Nephron (organoid): ENCODE data around the gene POU3F1.
"Not testable (repeated sequence)": the region's sequence is repeated elsewhere in the genome, so short reads cannot be mapped to it uniquely, and the experiment has no call there.

Source experiments
- H3K27ac Mint-ChIP-seq, 3 experiments: 2 replicates each; pipeline ENCODE4 v1.8.0; 2020; ENCODE audit warnings: mixed read lengths in 3 of 3, mild to moderate bottlenecking in 2 of 3, moderate library complexity in 1 of 3
- H3K27me3 Mint-ChIP-seq: 2 replicates; pipeline ENCODE4 v1.8.0; 2021; ENCODE audit warnings: low read depth, mild to moderate bottlenecking, moderate library complexity, mixed read lengths
- H3K36me3 Mint-ChIP-seq: 2 replicates; pipeline ENCODE4 v1.8.0; 2020; ENCODE audit warnings: low read depth, mixed read lengths
- H3K4me1 Mint-ChIP-seq: 2 replicates; pipeline ENCODE4 v1.8.0; 2020; ENCODE audit warnings: mixed read lengths
- H3K4me3 Mint-ChIP-seq, 3 experiments: 2 replicates each; pipeline ENCODE4 v1.8.0; 2020; ENCODE audit warnings: mild to moderate bottlenecking in 3 of 3, mixed read lengths in 3 of 3, moderate library complexity in 2 of 3
- H3K9me3 Mint-ChIP-seq: 2 replicates; pipeline ENCODE4 v1.8.0; 2020; ENCODE audit warnings: mixed read lengths
- CTCF ChIP-seq, 3 experiments: fragments of 200-600 bp; sonication (generic); IDR thresholded peaks; one replicate each; pipeline ENCODE4 v1.5.0; 2021; ENCODE audit warnings: antibody characterized with exemption in 3 of 3; ENCODE audit not compliant: unreplicated experiment in 3 of 3

Gene POU3F1

GRCh38 chr1:38034871-38035270, 11.7 kb downstream of the POU3F1 start:
- no peak overlapping the region for H3K4me3 Mint-ChIP-seq
- peaks cover 26% of the 10 kb centered on the region for H3K4me1 Mint-ChIP-seq
- no peak overlapping the region for H3K27ac Mint-ChIP-seq
- H3K36me3 Mint-ChIP-seq = no peaks in the 10 kb centered on the region
- peaks cover 6% of the 10 kb centered on the region for H3K27me3 Mint-ChIP-seq
- no peaks in the 10 kb centered on the region for H3K9me3 Mint-ChIP-seq
- TF ChIP-seq CTCF (IDR thresholded peaks at IDR 0.05; ENCODE audit: unreplicated experiment in 3 of 3) = no peak

DNA sequence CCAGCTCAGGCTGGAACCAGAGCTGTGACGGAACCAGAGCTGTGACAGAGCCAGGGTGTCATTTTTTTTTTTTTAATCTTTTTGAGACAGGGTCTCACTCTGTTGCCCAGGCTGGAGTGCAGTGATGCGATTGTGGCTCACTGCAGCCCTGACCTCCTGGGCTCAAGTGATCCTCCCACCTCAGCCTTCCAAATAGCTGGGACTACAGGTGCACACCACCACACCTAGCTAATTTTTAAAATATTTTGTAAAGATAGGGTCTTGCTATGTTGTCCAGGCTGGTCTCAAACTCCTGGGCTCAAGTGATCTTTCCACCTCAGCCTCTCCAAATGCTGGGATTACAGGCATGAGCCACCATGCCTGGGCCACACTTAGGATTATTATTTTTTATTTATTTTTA, 13.6 kb downstream of the POU3F1 start:
- not testable (repeated sequence) for H3K27me3 Mint-ChIP-seq, H3K27ac Mint-ChIP-seq, H3K4me3 Mint-ChIP-seq, H3K36me3 Mint-ChIP-seq, H3K9me3 Mint-ChIP-seq
- peaks cover 30% of the 10 kb centered on the region for H3K4me1 Mint-ChIP-seq

GRCh38 chr1:38031513-38031866, 15.1 kb downstream of the POU3F1 start:
- Mint-ChIP-seq H3K4me3 (no peak overlapping the region), H3K27me3 (peaks cover 3% of the 10 kb centered on the region), H3K27ac (peak overlapping the region in 1 of 3 experiments; percentile 8), H3K9me3 (no peaks in the 10 kb centered on the region), H3K4me1 (peaks cover 40% of the 10 kb centered on the region), H3K36me3 (peaks cover 4% of the 10 kb centered on the region)
- no peak for TF ChIP-seq CTCF (IDR thresholded peaks at IDR 0.05; ENCODE audit: unreplicated experiment in 3 of 3)

DNA sequence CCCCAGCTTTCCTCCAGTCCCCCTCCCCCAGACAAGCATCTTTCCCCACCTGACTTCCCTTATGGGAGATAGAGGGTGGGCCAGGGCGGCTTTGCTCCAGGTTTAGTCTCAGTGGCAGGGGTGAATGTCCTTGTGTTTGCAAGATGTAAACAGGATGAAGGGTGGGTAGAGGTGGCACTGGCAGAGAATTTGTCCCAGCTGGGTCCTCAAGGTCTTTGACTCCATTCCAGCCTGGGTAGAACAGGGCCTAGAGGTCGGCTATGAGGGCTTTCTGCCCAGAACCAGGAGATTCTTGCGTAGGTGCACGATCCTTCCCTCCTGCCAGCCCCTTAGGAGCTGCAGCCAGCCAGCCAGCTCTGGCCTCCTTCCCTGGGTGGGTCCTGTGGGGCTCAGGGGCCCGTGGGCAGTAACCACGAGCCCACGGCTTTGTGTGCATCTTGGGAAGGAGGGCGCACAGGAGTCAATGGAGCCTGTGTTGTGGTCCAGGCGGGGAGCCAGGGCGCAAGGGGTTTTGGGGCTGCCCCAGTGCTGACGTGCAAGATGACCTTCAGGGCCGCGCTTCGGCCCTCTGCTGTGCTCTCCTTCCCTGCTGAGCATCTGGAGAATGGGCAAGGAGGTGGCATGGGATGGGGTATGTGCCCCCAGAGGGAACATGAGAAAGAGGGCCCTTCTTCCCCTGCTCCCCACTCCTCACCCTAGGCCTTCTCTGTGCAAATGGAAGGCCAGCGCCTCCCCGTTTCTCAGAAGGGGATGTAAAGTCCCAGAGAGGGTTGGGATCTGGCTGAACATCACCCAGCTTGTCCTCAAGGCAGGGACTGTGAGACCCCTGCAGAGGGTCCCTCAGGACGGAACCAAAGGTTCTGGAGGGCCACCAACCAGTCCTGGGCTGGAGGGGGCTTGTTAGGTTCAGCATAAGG, 15.7 kb downstream of the POU3F1 start:
- H3K4me1 Mint-ChIP-seq = peaks cover 41% of the 10 kb centered on the region
- H3K9me3 Mint-ChIP-seq = no peaks in the 10 kb centered on the region
- H3K4me3 Mint-ChIP-seq = peak overlapping the region in 1 of 3 experiments; percentile 61
- H3K27ac Mint-ChIP-seq = peak overlapping the region; percentile 73 to 88 (median 77)
- no peak for TF ChIP-seq CTCF (IDR thresholded peaks at IDR 0.05; ENCODE audit: unreplicated experiment in 3 of 3)
- peaks cover 3% of the 10 kb centered on the region for H3K27me3 Mint-ChIP-seq
- H3K36me3 Mint-ChIP-seq = peaks cover 8% of the 10 kb centered on the region

GRCh38 chr1:38029685-38030511, 16.7 kb downstream of the POU3F1 start:
- TF ChIP-seq CTCF (IDR thresholded peaks at IDR 0.05; ENCODE audit: unreplicated experiment in 3 of 3) = no peak
- Mint-ChIP-seq H3K27ac (peak overlapping the region; percentile 73 to 88 (median 77)), H3K4me3 (peak overlapping the region; percentile 23 to 61 (median 40)), H3K9me3 (no peaks in the 10 kb centered on the region), H3K27me3 (peaks cover 3% of the 10 kb centered on the region), H3K36me3 (peaks cover 16% of the 10 kb centered on the region), H3K4me1 (peaks cover 41% of the 10 kb centered on the region)

DNA sequence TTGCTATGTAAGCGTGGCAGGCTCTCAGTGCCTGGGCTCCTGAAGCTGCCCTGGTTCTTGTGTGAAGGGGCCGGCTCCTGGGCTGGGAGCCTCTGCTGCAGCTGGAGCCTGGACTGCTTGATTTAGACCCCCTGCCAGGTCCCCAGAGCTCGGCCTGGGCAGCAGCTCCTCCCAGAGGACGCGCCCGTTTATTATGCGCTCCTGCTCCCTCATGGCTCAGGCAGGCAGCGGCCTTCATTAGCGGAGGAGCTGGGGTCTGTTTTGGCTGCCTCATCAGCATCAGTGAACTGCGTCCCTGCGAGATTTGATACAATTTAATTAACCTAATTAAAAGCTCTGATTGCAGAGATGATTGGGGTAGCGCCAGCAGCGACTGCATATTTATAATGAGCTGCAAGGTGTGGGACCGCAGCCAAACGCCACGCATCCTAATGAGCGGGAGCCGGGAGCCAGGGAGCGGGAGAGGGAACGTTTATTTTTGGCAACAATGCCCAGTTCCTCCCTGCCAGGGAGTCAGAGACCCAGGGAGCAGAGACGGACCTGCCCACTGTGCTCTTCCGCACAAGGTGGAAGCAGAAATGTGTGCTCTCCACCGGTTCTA, 17.4 kb downstream of the POU3F1 start:
- H3K27ac Mint-ChIP-seq = peak overlapping the region; percentile 73 to 88 (median 77)
- peak overlapping the region; percentile 17 to 46 (median 26) for H3K4me3 Mint-ChIP-seq
- no peak for TF ChIP-seq CTCF (IDR thresholded peaks at IDR 0.05; ENCODE audit: unreplicated experiment in 3 of 3)
- H3K36me3 Mint-ChIP-seq = peaks cover 20% of the 10 kb centered on the region
- H3K27me3 Mint-ChIP-seq = peaks cover 3% of the 10 kb centered on the region
- H3K9me3 Mint-ChIP-seq = no peaks in the 10 kb centered on the region
- H3K4me1 Mint-ChIP-seq = peaks cover 41% of the 10 kb centered on the region
